ENCODE results near the gene SLC18A3.

SLC18A3 gene

DNA sequence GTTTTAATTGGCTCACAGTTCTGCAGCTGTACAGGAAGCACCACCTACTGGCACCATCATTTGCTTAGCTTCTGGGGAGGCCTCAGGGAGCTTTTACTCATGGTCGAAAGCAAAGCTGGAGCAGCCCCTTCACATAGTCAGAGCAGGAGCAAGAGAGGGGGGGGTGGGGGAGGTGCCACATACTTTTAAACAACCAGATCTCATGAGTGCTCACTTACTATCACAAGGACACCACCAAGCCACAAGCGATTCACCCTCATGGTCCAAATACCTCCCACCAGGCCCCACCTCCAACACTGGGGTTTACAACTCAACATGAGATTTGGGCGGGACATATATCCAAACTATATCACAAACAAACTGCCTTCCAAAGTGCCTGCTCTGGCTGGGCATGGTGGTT lies 31.7 kb upstream of the SLC18A3 start:
- Histone ChIP-seq H3K9me3 (ENCODE audit: control insufficient read depth, low read depth, low read length) (no peaks in the 10 kb centered on the region), H3K4me3 (ENCODE audit: low read length) (no peak overlapping the region), H3K4me1 (ENCODE audit: control insufficient read depth, low read depth, low read length) (no peaks in the 10 kb centered on the region), H3K27me3 (ENCODE audit: control insufficient read depth, insufficient read depth, low read length) (no peaks in the 10 kb centered on the region), H3K9ac (ENCODE audit: low read length) (no peak overlapping the region), H3K36me3 (ENCODE audit: control insufficient read depth, low read depth, low read length) (no peaks in the 10 kb centered on the region), H3K27ac (ENCODE audit: low read length) (no peak overlapping the region)

DNA sequence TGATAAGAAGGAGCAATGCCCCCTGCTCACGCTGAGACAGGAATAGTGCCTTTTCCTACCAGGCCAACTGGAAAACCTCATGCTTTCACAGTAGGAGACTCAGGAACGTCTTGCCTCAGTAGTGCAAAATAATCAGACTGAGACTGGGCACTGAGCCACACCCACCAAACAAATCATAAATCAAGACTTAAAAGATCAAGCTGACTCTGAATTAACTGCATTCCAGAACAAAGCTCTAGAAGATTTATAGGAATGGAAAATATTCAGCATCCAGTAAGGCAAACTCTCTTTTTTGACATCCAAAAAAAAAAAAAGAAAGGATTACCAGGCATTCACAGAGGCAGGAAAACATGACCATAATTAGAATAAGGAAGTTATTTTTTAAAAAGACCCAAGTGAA lies 30.5 kb upstream of the SLC18A3 start:
- H3K9me3 ChIP-seq (ENCODE audit: control insufficient read depth, low read depth, low read length): no peaks in the 10 kb centered on the region
- no peak overlapping the region for H3K27ac ChIP-seq (ENCODE audit: low read length)
- H3K9ac ChIP-seq (ENCODE audit: low read length): no peak overlapping the region
- H3K27me3 ChIP-seq (ENCODE audit: control insufficient read depth, insufficient read depth, low read length): no peaks in the 10 kb centered on the region
- H3K36me3 ChIP-seq (ENCODE audit: control insufficient read depth, low read depth, low read length): no peaks in the 10 kb centered on the region
- H3K4me3 ChIP-seq (ENCODE audit: low read length): no peak overlapping the region
- no peaks in the 10 kb centered on the region for H3K4me1 ChIP-seq (ENCODE audit: control insufficient read depth, low read depth, low read length)

DNA sequence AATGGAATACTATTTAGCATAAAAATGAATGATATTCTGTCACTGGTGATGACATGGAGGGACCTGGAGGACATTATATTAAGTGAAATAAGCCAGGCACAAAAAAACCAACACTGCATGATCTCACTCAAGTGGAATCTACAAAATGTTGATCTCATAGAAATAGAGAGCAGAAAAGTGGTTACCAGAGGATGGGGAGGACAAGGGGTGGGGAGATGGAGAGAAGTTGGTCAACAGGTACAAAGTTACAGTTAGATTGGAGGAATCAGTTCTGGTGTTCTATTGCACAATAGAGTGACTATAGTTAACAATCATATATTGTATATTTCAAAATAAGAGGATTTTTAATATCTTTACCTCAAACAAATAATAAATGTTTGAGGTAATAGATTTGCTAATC lies 24.7 kb upstream of the SLC18A3 start:
- Histone ChIP-seq H3K4me1 (ENCODE audit: control insufficient read depth, low read depth, low read length) (no peaks in the 10 kb centered on the region), H3K9ac (ENCODE audit: low read length) (no peak overlapping the region), H3K27ac (ENCODE audit: low read length) (no peak overlapping the region), H3K36me3 (ENCODE audit: control insufficient read depth, low read depth, low read length) (no peaks in the 10 kb centered on the region), H3K4me3 (ENCODE audit: low read length) (no peak overlapping the region), H3K27me3 (ENCODE audit: control insufficient read depth, insufficient read depth, low read length) (no peaks in the 10 kb centered on the region), H3K9me3 (ENCODE audit: control insufficient read depth, low read depth, low read length) (no peaks in the 10 kb centered on the region)

DNA sequence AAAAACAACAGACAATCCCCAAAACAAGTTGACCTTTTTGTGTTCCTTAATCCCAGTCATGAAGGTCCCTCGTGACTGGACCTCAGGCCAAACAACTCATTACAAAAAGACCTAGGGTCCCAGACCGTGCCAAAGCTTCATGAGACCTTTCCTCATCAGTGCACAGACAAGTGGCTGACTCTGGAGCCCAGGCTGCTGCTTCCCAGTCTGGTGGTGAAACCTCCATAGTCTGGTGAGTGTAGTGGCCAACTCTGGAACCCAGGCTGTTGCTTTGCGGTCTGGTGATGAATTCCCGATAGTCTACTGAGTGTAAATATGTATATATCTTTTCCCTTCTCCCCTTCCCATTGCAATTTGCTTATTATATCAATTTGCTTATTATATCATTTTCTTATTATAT lies 22.1 kb upstream of the SLC18A3 start:
- Histone ChIP-seq H3K9ac (ENCODE audit: low read length) (no peak overlapping the region), H3K27ac (ENCODE audit: low read length) (no peak overlapping the region), H3K4me1 (ENCODE audit: control insufficient read depth, low read depth, low read length) (no peaks in the 10 kb centered on the region), H3K27me3 (ENCODE audit: control insufficient read depth, insufficient read depth, low read length) (no peaks in the 10 kb centered on the region), H3K4me3 (ENCODE audit: low read length) (no peak overlapping the region), H3K9me3 (ENCODE audit: control insufficient read depth, low read depth, low read length) (no peaks in the 10 kb centered on the region), H3K36me3 (ENCODE audit: control insufficient read depth, low read depth, low read length) (no peaks in the 10 kb centered on the region)

DNA sequence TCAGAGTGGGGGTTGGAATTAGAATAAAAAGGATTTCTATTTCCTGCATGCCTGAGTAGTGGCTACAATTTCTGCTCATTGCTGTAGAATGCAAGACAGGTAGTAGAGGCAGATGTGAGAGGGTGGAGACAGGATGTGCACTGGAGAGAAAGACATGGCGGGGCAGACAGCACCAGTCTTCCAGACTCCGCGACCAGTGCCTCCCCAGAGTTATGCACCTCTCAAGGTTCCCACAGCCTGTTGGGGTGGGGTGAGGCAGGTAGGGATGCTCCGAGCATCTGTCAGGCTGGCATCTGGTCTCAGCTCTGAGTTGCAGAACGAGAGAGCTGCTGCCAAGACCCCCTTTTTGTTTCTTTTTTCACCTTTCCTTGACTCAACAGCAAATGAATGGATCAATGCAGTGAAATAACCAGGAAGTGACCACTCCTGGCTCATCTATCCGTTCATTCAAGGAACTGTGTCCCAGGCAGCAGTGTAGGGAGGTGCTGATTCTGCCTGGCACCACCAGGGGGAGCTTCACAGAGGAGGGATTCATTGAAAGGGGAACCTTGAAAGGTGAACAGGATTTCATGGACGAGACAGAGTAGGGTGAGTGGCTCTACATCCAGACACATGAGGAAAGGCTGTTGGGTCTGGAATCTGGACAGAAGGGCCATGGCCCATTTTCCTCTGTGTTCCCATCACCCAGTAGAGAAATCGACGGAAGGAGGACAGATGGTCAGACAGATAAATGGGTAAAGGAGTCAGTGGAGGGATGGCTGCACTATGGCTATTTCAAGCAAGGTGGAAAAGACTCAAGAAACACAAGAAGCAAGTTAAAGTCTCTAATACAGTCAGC lies 17.2 kb upstream of the SLC18A3 start:
- Histone ChIP-seq H3K27me3 (ENCODE audit: control insufficient read depth, insufficient read depth, low read length) (no peaks in the 10 kb centered on the region), H3K9ac (ENCODE audit: low read length) (no peak overlapping the region), H3K9me3 (ENCODE audit: control insufficient read depth, low read depth, low read length) (no peaks in the 10 kb centered on the region), H3K36me3 (ENCODE audit: control insufficient read depth, low read depth, low read length) (no peaks in the 10 kb centered on the region), H3K4me1 (ENCODE audit: control insufficient read depth, low read depth, low read length) (peaks cover 4% of the 10 kb centered on the region), H3K4me3 (ENCODE audit: low read length) (no peak overlapping the region), H3K27ac (ENCODE audit: low read length) (no peak overlapping the region)

DNA sequence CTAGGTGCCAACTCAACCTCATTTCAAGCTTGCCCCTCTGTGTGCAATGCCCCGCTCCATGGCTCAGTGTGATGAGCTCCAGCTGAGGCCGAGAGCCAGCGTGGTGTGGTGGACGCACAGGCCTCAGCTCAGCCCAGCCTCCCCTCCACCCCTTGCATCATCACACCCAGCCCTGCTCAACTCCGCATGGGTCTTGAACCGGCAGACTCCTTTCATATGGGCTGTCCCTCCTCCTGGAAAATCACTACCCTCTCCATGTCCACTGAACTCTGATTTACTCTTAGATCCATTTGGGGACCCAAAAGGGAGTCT lies 16.6 kb upstream of the SLC18A3 start:
- Histone ChIP-seq H3K36me3 (ENCODE audit: control insufficient read depth, low read depth, low read length) (no peaks in the 10 kb centered on the region), H3K27me3 (ENCODE audit: control insufficient read depth, insufficient read depth, low read length) (no peaks in the 10 kb centered on the region), H3K9me3 (ENCODE audit: control insufficient read depth, low read depth, low read length) (no peaks in the 10 kb centered on the region), H3K9ac (ENCODE audit: low read length) (no peak overlapping the region), H3K4me1 (ENCODE audit: control insufficient read depth, low read depth, low read length) (peaks cover 4% of the 10 kb centered on the region), H3K4me3 (ENCODE audit: low read length) (no peak overlapping the region), H3K27ac (ENCODE audit: low read length) (no peak overlapping the region)

DNA sequence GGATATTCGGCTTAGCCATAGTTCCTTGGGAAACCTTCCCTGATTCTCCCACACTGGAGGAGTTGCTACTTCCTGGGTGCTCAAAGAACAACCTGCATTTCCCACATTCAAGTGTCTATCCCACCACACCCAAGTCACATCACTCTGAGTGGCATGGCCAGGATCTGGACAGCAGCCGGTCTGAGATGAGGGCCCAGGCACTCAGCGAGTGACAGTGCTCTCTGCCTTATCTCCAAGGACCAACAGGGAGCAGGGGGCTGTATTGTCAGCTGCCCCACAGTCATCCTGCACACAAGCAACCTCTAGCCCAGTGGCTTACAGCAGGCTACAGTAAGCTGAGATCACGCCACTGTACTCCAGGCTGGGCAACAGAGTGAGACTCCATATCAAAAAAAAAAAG lies 16.1 kb upstream of the SLC18A3 start:
- Histone ChIP-seq H3K9ac (ENCODE audit: low read length) (no peak overlapping the region), H3K27ac (ENCODE audit: low read length) (no peak overlapping the region), H3K4me3 (ENCODE audit: low read length) (no peak overlapping the region), H3K27me3 (ENCODE audit: control insufficient read depth, insufficient read depth, low read length) (no peaks in the 10 kb centered on the region), H3K36me3 (ENCODE audit: control insufficient read depth, low read depth, low read length) (no peaks in the 10 kb centered on the region), H3K9me3 (ENCODE audit: control insufficient read depth, low read depth, low read length) (no peaks in the 10 kb centered on the region), H3K4me1 (ENCODE audit: control insufficient read depth, low read depth, low read length) (peaks cover 4% of the 10 kb centered on the region)

DNA sequence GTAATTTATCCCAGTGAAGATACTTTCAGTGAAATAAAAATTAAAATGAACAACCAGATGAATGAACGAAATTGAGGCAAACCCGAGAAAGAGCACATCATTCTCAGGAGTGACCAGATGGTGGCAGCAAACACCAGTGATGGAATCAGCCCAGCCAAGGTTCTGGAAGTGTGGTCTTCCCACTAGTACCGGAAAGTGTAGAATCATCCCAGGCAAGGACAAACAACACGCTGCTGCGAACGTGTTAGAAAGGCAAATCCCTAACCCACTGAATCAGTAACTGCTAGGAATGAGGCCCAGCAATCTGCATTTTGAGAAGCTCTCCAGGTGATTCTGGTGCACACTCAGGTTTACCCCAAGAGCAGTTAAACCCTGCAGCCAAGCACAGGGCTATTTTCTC lies 15.5 kb upstream of the SLC18A3 start:
- Histone ChIP-seq H3K9ac (ENCODE audit: low read length) (no peak overlapping the region), H3K27me3 (ENCODE audit: control insufficient read depth, insufficient read depth, low read length) (no peaks in the 10 kb centered on the region), H3K4me3 (ENCODE audit: low read length) (no peak overlapping the region), H3K36me3 (ENCODE audit: control insufficient read depth, low read depth, low read length) (no peaks in the 10 kb centered on the region), H3K27ac (ENCODE audit: low read length) (no peak overlapping the region), H3K9me3 (ENCODE audit: control insufficient read depth, low read depth, low read length) (no peaks in the 10 kb centered on the region), H3K4me1 (ENCODE audit: control insufficient read depth, low read depth, low read length) (peaks cover 4% of the 10 kb centered on the region)

DNA sequence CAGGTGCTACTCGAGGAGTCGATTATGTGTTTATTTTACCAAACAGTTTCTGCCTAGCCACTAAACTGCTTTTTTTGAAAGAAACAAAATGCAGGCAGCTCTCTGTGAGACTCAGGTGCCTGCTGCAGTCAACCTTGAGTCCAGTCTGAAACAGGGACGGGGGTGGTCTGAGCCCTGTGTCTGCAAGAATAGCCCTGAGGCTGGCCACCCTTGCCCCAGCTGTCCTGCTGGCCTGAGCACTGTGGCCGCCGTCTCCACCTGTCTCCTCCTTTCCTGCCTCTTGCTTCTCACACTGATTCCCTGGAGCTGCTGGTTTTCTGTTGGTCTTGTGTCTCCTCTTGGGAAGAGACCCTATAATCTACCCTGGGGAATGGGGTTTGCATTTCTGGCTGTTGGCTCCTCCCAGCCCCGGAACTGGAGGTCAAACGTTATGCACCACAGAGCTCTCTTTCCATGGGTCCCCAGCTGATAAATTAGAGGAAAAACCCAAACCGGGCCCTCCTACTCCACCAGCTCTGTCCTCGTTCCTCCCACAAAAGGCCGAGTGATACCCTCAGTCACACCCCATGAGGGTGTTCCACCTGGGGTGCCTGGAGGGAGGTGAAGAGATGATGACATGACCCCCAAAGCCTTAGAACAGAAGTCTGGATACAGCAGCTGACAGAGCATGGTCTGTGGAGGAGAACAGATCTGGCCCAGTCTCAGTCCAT lies 15.0 kb upstream of the SLC18A3 start:
- H3K9ac ChIP-seq (ENCODE audit: low read length): no peak overlapping the region
- H3K9me3 ChIP-seq (ENCODE audit: control insufficient read depth, low read depth, low read length): no peaks in the 10 kb centered on the region
- H3K4me3 ChIP-seq (ENCODE audit: low read length): no peak overlapping the region
- H3K27ac ChIP-seq (ENCODE audit: low read length): no peak overlapping the region
- H3K4me1 ChIP-seq (ENCODE audit: control insufficient read depth, low read depth, low read length): peaks cover 4% of the 10 kb centered on the region
- no peaks in the 10 kb centered on the region for H3K27me3 ChIP-seq (ENCODE audit: control insufficient read depth, insufficient read depth, low read length)
- no peaks in the 10 kb centered on the region for H3K36me3 ChIP-seq (ENCODE audit: control insufficient read depth, low read depth, low read length)

DNA sequence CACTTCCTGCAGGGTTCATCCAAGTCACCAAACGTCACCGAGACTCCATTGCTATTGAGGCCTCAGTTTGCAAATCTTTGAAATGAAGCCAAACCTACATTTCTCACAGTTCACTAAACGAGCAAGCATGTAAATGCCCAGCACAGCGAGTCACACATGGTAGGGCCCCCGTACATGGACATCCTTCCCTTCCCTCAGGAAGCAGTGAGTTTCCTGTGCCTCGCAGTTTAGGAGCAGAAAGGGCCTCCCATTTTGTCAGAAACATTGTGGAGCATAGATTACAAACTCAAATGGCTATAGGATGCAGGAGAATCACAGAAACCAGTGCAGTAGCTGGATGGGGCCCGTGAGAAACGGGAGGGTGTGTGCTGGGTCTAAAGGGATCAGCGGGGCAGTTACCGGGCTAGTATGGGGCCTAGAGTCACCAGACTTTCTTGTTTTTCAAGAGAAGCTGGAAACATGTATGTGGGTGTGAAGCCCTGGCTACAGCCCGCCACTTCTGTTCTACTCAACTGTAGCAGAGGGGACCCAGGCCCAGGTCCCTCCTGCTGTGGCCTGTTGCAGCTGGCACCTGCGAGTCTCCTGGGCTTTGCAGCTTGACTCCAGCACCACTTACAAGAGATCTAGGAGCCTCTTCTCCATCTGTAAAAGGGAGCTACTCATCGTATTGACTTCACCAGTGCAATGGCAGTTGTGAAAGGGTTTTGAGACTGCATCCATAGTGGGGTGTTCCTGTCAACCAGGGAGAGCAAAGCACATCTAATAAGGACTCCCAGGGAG lies 14.2 kb upstream of the SLC18A3 start:
- Histone ChIP-seq H3K27me3 (ENCODE audit: control insufficient read depth, insufficient read depth, low read length) (no peaks in the 10 kb centered on the region), H3K4me1 (ENCODE audit: control insufficient read depth, low read depth, low read length) (peaks cover 4% of the 10 kb centered on the region), H3K4me3 (ENCODE audit: low read length) (no peak overlapping the region), H3K9ac (ENCODE audit: low read length) (no peak overlapping the region), H3K27ac (ENCODE audit: low read length) (no peak overlapping the region), H3K9me3 (ENCODE audit: control insufficient read depth, low read depth, low read length) (no peaks in the 10 kb centered on the region), H3K36me3 (ENCODE audit: control insufficient read depth, low read depth, low read length) (no peaks in the 10 kb centered on the region)

DNA sequence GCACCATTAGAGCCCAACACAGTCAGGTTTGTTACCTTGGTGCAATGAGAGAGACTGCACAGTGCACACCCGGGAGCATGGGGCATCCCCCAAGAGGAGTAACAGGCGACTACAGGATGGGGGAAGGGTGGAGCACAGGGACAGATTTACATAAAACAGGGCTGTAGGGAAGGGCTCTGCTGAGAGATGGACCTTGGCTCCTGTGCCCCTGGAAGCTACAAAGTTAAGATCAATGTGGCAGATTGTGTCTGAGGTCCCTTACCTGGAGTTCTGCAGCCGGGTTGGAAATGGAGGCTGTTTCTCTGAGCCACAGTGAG lies 13.7 kb upstream of the SLC18A3 start:
- no peak overlapping the region for H3K9ac ChIP-seq (ENCODE audit: low read length)
- H3K27me3 ChIP-seq (ENCODE audit: control insufficient read depth, insufficient read depth, low read length): no peaks in the 10 kb centered on the region
- no peak overlapping the region for H3K27ac ChIP-seq (ENCODE audit: low read length)
- H3K4me3 ChIP-seq (ENCODE audit: low read length): no peak overlapping the region
- H3K36me3 ChIP-seq (ENCODE audit: control insufficient read depth, low read depth, low read length): no peaks in the 10 kb centered on the region
- peaks cover 4% of the 10 kb centered on the region for H3K4me1 ChIP-seq (ENCODE audit: control insufficient read depth, low read depth, low read length)
- H3K9me3 ChIP-seq (ENCODE audit: control insufficient read depth, low read depth, low read length): no peaks in the 10 kb centered on the region
